ENCODE results near the gene PHF14.

DNA sequence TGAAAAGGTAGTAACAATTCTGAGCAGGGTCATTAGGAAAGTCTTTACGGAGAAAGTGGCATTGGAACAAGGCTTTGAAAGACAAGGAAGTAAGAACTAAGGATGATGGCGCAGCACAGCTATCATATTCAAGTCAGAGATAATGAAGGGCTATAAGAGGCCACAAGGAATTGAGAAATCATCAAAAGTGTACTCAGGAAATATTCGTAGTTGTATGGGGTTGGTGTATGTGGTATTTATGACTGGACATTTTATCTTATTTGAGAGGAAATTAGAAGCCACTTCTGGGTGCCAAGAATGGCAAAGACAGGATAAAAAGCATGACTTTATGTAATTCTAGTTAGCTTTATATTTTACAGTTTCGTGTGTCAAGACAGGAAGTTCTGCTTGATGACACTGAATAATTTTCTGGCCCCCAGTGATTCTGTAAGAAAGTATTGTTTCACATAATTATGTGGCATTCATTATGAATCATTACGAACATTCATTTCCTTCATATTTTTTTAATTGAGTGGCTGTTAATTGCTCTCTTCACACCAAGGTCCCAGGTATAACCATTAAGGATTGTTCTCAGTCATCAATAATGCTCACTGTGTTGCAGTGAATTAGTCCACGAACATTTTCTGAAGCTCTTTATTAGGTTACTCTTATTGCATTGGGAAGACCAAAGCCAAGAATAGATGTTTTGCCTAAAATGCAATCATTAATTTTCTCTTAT lies 244.3 kb downstream of the PHF14 start:
- TF ChIP-seq RAD21 (IDR thresholded peaks at IDR 0.05): no peak
- TF ChIP-seq, protein P1, sequence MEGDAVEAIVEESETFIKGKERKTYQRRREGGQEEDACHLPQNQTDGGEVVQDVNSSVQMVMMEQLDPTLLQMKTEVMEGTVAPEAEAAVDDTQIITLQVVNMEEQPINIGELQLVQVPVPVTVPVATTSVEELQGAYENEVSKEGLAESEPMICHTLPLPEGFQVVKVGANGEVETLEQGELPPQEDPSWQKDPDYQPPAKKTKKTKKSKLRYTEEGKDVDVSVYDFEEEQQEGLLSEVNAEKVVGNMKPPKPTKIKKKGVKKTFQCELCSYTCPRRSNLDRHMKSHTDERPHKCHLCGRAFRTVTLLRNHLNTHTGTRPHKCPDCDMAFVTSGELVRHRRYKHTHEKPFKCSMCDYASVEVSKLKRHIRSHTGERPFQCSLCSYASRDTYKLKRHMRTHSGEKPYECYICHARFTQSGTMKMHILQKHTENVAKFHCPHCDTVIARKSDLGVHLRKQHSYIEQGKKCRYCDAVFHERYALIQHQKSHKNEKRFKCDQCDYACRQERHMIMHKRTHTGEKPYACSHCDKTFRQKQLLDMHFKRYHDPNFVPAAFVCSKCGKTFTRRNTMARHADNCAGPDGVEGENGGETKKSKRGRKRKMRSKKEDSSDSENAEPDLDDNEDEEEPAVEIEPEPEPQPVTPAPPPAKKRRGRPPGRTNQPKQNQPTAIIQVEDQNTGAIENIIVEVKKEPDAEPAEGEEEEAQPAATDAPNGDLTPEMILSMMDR (IDR thresholded peaks at IDR 0.05; ENCODE audit: low read depth, low read length, missing input control): no peak
- TF ChIP-seq GABPA (IDR thresholded peaks at IDR 0.05 in 1 of 2, conservative IDR thresholded peaks at IDR 0.05 in 1 of 2): no peak
- TF ChIP-seq HNF4A (conservative IDR thresholded peaks at IDR 0.05): no peak
- TF ChIP-seq, protein P2, sequence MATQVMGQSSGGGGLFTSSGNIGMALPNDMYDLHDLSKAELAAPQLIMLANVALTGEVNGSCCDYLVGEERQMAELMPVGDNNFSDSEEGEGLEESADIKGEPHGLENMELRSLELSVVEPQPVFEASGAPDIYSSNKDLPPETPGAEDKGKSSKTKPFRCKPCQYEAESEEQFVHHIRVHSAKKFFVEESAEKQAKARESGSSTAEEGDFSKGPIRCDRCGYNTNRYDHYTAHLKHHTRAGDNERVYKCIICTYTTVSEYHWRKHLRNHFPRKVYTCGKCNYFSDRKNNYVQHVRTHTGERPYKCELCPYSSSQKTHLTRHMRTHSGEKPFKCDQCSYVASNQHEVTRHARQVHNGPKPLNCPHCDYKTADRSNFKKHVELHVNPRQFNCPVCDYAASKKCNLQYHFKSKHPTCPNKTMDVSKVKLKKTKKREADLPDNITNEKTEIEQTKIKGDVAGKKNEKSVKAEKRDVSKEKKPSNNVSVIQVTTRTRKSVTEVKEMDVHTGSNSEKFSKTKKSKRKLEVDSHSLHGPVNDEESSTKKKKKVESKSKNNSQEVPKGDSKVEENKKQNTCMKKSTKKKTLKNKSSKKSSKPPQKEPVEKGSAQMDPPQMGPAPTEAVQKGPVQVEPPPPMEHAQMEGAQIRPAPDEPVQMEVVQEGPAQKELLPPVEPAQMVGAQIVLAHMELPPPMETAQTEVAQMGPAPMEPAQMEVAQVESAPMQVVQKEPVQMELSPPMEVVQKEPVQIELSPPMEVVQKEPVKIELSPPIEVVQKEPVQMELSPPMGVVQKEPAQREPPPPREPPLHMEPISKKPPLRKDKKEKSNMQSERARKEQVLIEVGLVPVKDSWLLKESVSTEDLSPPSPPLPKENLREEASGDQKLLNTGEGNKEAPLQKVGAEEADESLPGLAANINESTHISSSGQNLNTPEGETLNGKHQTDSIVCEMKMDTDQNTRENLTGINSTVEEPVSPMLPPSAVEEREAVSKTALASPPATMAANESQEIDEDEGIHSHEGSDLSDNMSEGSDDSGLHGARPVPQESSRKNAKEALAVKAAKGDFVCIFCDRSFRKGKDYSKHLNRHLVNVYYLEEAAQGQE (IDR thresholded peaks at IDR 0.05): no peak
- no peak for TF ChIP-seq SP1 (IDR thresholded peaks at IDR 0.05)
- TF ChIP-seq, protein P3, sequence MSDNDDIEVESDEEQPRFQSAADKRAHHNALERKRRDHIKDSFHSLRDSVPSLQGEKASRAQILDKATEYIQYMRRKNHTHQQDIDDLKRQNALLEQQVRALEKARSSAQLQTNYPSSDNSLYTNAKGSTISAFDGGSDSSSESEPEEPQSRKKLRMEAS (IDR thresholded peaks at IDR 0.05): no peak
- TF ChIP-seq RXRA (IDR thresholded peaks at IDR 0.05): no peak
